Measurements from ENCODE around the gene SLC43A1.

The SLC43A1 gene

GRCh38 chr11:57527056-57527631, 11.6 kb upstream of the SLC43A1 start:
- no peak for DNase-seq

GRCh38 chr11:57523419-57523818, 7.9 kb upstream of the SLC43A1 start:
- no peak for DNase-seq

- no peak for DNase-seq
Observed at GRCh38 chr11:57521116-57521515, 5.6 kb upstream of the SLC43A1 start.

GRCh38 chr11:57516061-57516443, 550 bp upstream of the SLC43A1 start:
- DNase-seq = no peak

- no peak for DNase-seq
Observed at GRCh38 chr11:57514538-57515331, 767 bp downstream of the SLC43A1 start.

GRCh38 chr11:57513911-57514537, 1.5 kb downstream of the SLC43A1 start:
- no peak for DNase-seq

- no peak for DNase-seq
Observed at GRCh38 chr11:57513452-57513795, 2.1 kb downstream of the SLC43A1 start.

- no peak for DNase-seq
Observed at GRCh38 chr11:57512646-57513451, 2.7 kb downstream of the SLC43A1 start.

GRCh38 chr11:57511741-57512430, 3.6 kb downstream of the SLC43A1 start:
- no peak for DNase-seq

GRCh38 chr11:57508341-57509170, 6.9 kb downstream of the SLC43A1 start:
- no peak for DNase-seq

- DNase-seq = no peak
Observed at GRCh38 chr11:57506522-57506921, 9.0 kb downstream of the SLC43A1 start.

- DNase-seq = no peak
Observed at GRCh38 chr11:57504511-57504910, 11.0 kb downstream of the SLC43A1 start.

- DNase-seq = no peak
Observed at GRCh38 chr11:57502870-57503269, 12.6 kb downstream of the SLC43A1 start.

GRCh38 chr11:57502376-57502775, 13.1 kb downstream of the SLC43A1 start:
- no peak for DNase-seq

- no peak for DNase-seq
Observed at GRCh38 chr11:57501953-57502352, 13.5 kb downstream of the SLC43A1 start.

- DNase-seq = no peak
Observed at GRCh38 chr11:57500926-57501325, 14.6 kb downstream of the SLC43A1 start.

GRCh38 chr11:57500515-57500914, 15.0 kb downstream of the SLC43A1 start:
- no peak for DNase-seq

GRCh38 chr11:57499983-57500461, 15.5 kb downstream of the SLC43A1 start:
- no peak for DNase-seq

- no peak for DNase-seq
Observed at GRCh38 chr11:57499413-57499982, 16.0 kb downstream of the SLC43A1 start.

GRCh38 chr11:57498540-57498939, 17.0 kb downstream of the SLC43A1 start:
- no peak for DNase-seq
